Calu3 (cell line): Measurements from ENCODE around the gene KDM5C. TPM values are rescaled to one million over a fixed set of nuclear protein-coding genes. Genes with fewer than 3 reads are reported as not detected.

Experiments used
- BruUV-seq: library from RNA; stranded (reverse); fragments of 400-500 nt; replicated peaks from 2 replicates; lab custom pipeline; 2021; lab: Mats Ljungman, UMichigan
- CTCF ChIA-PET: fragments of 300-600 bp; sonication (Branson Sonifier 250); formaldehyde crosslinking; loops from one replicate; lab custom pipeline; 2022; ENCODE audit warnings: antibody characterized with exemption; lab: Charles Lee
- DNase-seq: peaks from one replicate; pipeline ENCODE4 v3.0.0; 2022
- H3K27ac Mint-ChIP-seq: one replicate; pipeline ENCODE4 v1.8.0; 2022; ENCODE audit warnings: mixed read lengths; ENCODE audit not compliant: unreplicated experiment
- H3K27me3 Mint-ChIP-seq: one replicate; pipeline ENCODE4 v1.8.0; 2022; ENCODE audit warnings: mixed read lengths; ENCODE audit not compliant: unreplicated experiment
- H3K36me3 Mint-ChIP-seq: one replicate; pipeline ENCODE4 v1.8.0; 2022; ENCODE audit warnings: mild to moderate bottlenecking, moderate library complexity, mixed read lengths; ENCODE audit not compliant: insufficient read depth, unreplicated experiment
- H3K4me1 Mint-ChIP-seq: one replicate; pipeline ENCODE4 v1.8.0; 2022; ENCODE audit warnings: mild to moderate bottlenecking, low read depth, mixed read lengths; ENCODE audit not compliant: unreplicated experiment
- H3K4me3 Mint-ChIP-seq: one replicate; pipeline ENCODE4 v1.8.0; 2022; ENCODE audit warnings: mild to moderate bottlenecking, low read depth, moderate library complexity, mixed read lengths; ENCODE audit not compliant: unreplicated experiment
- H3K9me3 Mint-ChIP-seq: one replicate; pipeline ENCODE4 v1.8.0; 2022; ENCODE audit warnings: low read depth, mixed read lengths; ENCODE audit not compliant: unreplicated experiment
- CTCF ChIP-seq: fragments of 200-600 bp; IDR thresholded peaks from one replicate; pipeline ENCODE4 v1.8.0; 2022; ENCODE audit warnings: antibody characterized with exemption; ENCODE audit not compliant: unreplicated experiment
- intact Hi-C: fragments of 100-400 bp; cut with micrococcal nuclease; formaldehyde crosslinking; loops from one replicate; pipeline ENCODE4 v1.10.0; 2022; ENCODE audit not compliant: unreplicated experiment
- total RNA-seq: library from RNA; stranded (reverse); gene quantifications from 2 replicates; pipeline ENCODE4 v1.2.3, GENCODE V29; 2022

The KDM5C gene
- total RNA-seq, 1 experiment from 2014 or later: 98.4 TPM

GRCh38 chrX:53227224-53227765 is 2.3 kb upstream of the KDM5C start:
- Mint-ChIP-seq H3K36me3 (peaks cover 29% of the 10 kb centered on the region), H3K27ac (no peak overlapping the region), H3K27me3 (peaks cover 16% of the 10 kb centered on the region), H3K9me3 (no peaks in the 10 kb centered on the region), H3K4me3 (no peak overlapping the region), H3K4me1 (peaks cover 13% of the 10 kb centered on the region)
- no peak for DNase-seq
- BruUV-seq: no TSS peak
- TF ChIP-seq CTCF: no peak
- intact Hi-C loops: no loop called here
- CTCF ChIA-PET: interaction anchor here (0.6 kb wide), 1 partner anchor 49 kb away, joined by 3 read pairs; no protein-coding TSS in a partner anchor

GRCh38 chrX:53223955-53224859 is 800 bp downstream of the KDM5C start:
- Mint-ChIP-seq H3K4me3 (peak overlapping the region; percentile 95), H3K27ac (peak overlapping the region; percentile 99), H3K4me1 (peaks cover 13% of the 10 kb centered on the region), H3K9me3 (no peaks in the 10 kb centered on the region), H3K36me3 (peaks cover 31% of the 10 kb centered on the region), H3K27me3 (no peaks in the 10 kb centered on the region)
- intact Hi-C loops: no loop called here
- no peak for TF ChIP-seq CTCF
- BruUV-seq: TSS peak; percentile 44
- peak; percentile 6 for DNase-seq
- CTCF ChIA-PET: no interaction called here

- CTCF ChIA-PET: no interaction called here
These were observed 1.8 kb downstream of the KDM5C start for GRCh38 chrX:53223068-53223693.

More at GRCh38 chrX:53223068-53223693, 1.8 kb downstream of the KDM5C start:
- peak overlapping the region; percentile 95 for H3K4me3 Mint-ChIP-seq
- no peaks in the 10 kb centered on the region for H3K9me3 Mint-ChIP-seq
- no peak overlapping the region for H3K27ac Mint-ChIP-seq
- intact Hi-C loops: no loop called here
- no TSS peak for BruUV-seq
- peaks cover 13% of the 10 kb centered on the region for H3K4me1 Mint-ChIP-seq
- peaks cover 31% of the 10 kb centered on the region for H3K36me3 Mint-ChIP-seq
- no peaks in the 10 kb centered on the region for H3K27me3 Mint-ChIP-seq
- no peak for DNase-seq
- no peak for TF ChIP-seq CTCF
